H9 (cell line): ENCODE data around the gene GPC6. TPM values are rescaled to one million over a fixed set of nuclear protein-coding genes. Genes with fewer than 3 reads are reported as not detected.

Experiments used
- DNase-seq: peaks from one replicate; pipeline ENCODE4 v3.0.0-alpha.2; 2017
- H2AFZ ChIP-seq: one replicate; pipeline ENCODE4 v1.6.1; 2013; ENCODE audit warnings: mild to moderate bottlenecking, low read length, control low read depth, moderate library complexity
- H2AK5ac ChIP-seq: 2 replicates; pipeline ENCODE4 v1.6.1; 2013; ENCODE audit warnings: low read length, control low read depth, mixed read lengths; ENCODE audit not compliant: insufficient read length
- H2BK120ac ChIP-seq: one replicate; pipeline ENCODE4 v1.6.1; 2013; ENCODE audit warnings: low read depth, mild to moderate bottlenecking, low read length, control low read depth, inconsistent platforms; ENCODE audit not compliant: poor library complexity, severe bottlenecking
- H2BK12ac ChIP-seq: 2 replicates; pipeline ENCODE4 v1.6.1; 2013; ENCODE audit warnings: low read length, control low read depth, mixed read lengths, low read depth; ENCODE audit not compliant: insufficient read length
- H2BK15ac ChIP-seq: 2 replicates; pipeline ENCODE4 v1.6.1; 2013; ENCODE audit warnings: low read depth, low read length, control low read depth
- H2BK20ac ChIP-seq: one replicate; pipeline ENCODE4 v1.6.1; 2013; ENCODE audit warnings: low read depth, mild to moderate bottlenecking, low read length, control low read depth, inconsistent platforms; ENCODE audit not compliant: poor library complexity, severe bottlenecking
- H2BK5ac ChIP-seq: 2 replicates; pipeline ENCODE4 v1.6.1; 2013; ENCODE audit warnings: low read length, control low read depth, mixed read lengths; ENCODE audit not compliant: insufficient read length
- H3K14ac ChIP-seq: 2 replicates; pipeline ENCODE4 v1.6.1; 2013; ENCODE audit warnings: low read length, control low read depth; ENCODE audit not compliant: insufficient read depth
- H3K18ac ChIP-seq: 2 replicates; pipeline ENCODE4 v1.6.1; 2013; ENCODE audit warnings: low read depth, mild to moderate bottlenecking, mixed read lengths, low read length, control low read depth; ENCODE audit not compliant: insufficient read length
- H3K23ac ChIP-seq: 2 replicates; pipeline ENCODE4 v1.6.1; 2013; ENCODE audit warnings: low read length, control low read depth, mixed read lengths, low read depth; ENCODE audit not compliant: insufficient read length
- H3K23me2 ChIP-seq: 2 replicates; pipeline ENCODE4 v1.6.1; 2013; ENCODE audit warnings: low read depth, mild to moderate bottlenecking, mixed read lengths, low read length, control low read depth; ENCODE audit not compliant: insufficient read length, poor library complexity, severe bottlenecking
- H3K27ac ChIP-seq: 2 replicates; pipeline ENCODE4 v1.5.1; 2013; ENCODE audit warnings: low read length, control low read depth, mixed read lengths, low read depth; ENCODE audit not compliant: insufficient read length
- H3K27me3 ChIP-seq: 2 replicates; pipeline ENCODE4 v1.6.1; 2013; ENCODE audit warnings: low read length, control low read depth, inconsistent platforms; ENCODE audit not compliant: insufficient read depth
- H3K4ac ChIP-seq: 2 replicates; pipeline ENCODE4 v1.6.1; 2013; ENCODE audit warnings: low read depth, mild to moderate bottlenecking, control low read depth, inconsistent platforms, low read length, moderate library complexity
- H3K4me1 ChIP-seq: 2 replicates; pipeline ENCODE4 v1.6.1; 2013; ENCODE audit warnings: low read length, control low read depth, inconsistent platforms; ENCODE audit not compliant: insufficient read depth
- H3K4me2 ChIP-seq: 2 replicates; pipeline ENCODE4 v1.6.1; 2013; ENCODE audit warnings: low read length, control low read depth, mixed read lengths; ENCODE audit not compliant: insufficient read length, insufficient read depth
- H3K56ac ChIP-seq: 2 replicates; pipeline ENCODE4 v1.6.1; 2013; ENCODE audit warnings: low read depth, mild to moderate bottlenecking, mixed read lengths, low read length, control low read depth; ENCODE audit not compliant: insufficient read length
- H3K79me1 ChIP-seq: 2 replicates; pipeline ENCODE4 v1.6.1; 2013; ENCODE audit warnings: low read depth, mild to moderate bottlenecking, moderate library complexity, low read length, control low read depth, inconsistent platforms; ENCODE audit not compliant: insufficient read depth, poor library complexity, severe bottlenecking
- H3K79me2 ChIP-seq: 2 replicates; pipeline ENCODE4 v1.6.1; 2013; ENCODE audit warnings: low read length, control low read depth, inconsistent platforms; ENCODE audit not compliant: insufficient read depth
- H3K9ac ChIP-seq: 2 replicates; pipeline ENCODE4 v1.6.1; 2013; ENCODE audit warnings: low read length, control low read depth, mixed read lengths; ENCODE audit not compliant: insufficient read length; ENCODE audit errors: extremely low read depth
- H3K9me3 ChIP-seq: one replicate; pipeline ENCODE4 v1.6.1; 2013; ENCODE audit warnings: low read depth, low read length, inconsistent platforms; ENCODE audit not compliant: control insufficient read depth
- H3T11ph ChIP-seq: one replicate; pipeline ENCODE4 v1.6.1; 2013; ENCODE audit warnings: mild to moderate bottlenecking, low read length, control low read depth, inconsistent platforms
- H4K20me1 ChIP-seq: one replicate; pipeline ENCODE4 v1.6.1; 2013; ENCODE audit not compliant: control insufficient read depth, insufficient read length, insufficient read depth
- H4K5ac ChIP-seq: 2 replicates; pipeline ENCODE4 v1.6.1; 2013; ENCODE audit warnings: low read depth, mild to moderate bottlenecking, mixed read lengths, low read length, control low read depth; ENCODE audit not compliant: insufficient read length
- H4K8ac ChIP-seq: replicated peaks from 2 replicates; pipeline ENCODE4 v1.6.1; 2013; ENCODE audit warnings: low read length, control low read depth, mixed read lengths, low read depth; ENCODE audit not compliant: insufficient read length
- H4K91ac ChIP-seq: 2 replicates; pipeline ENCODE4 v1.6.1; 2013; ENCODE audit warnings: low read depth, mild to moderate bottlenecking, moderate library complexity, mixed read lengths, low read length, control low read depth; ENCODE audit not compliant: insufficient read length
- H3K27ac Mint-ChIP-seq, 3 experiments: 2 replicates in 2 of 3; 3 replicates in 1 of 3; pipeline ENCODE4 v1.8.0; 2020 to 2021; ENCODE audit warnings: mixed read lengths in 3 of 3, mild to moderate bottlenecking in 1 of 3, moderate library complexity in 1 of 3
- H3K27me3 Mint-ChIP-seq: 2 replicates; pipeline ENCODE4 v1.8.0; 2021; ENCODE audit warnings: low read depth, mild to moderate bottlenecking, moderate library complexity, mixed read lengths
- H3K36me3 Mint-ChIP-seq, 3 experiments: 2 replicates in 2 of 3; 3 replicates in 1 of 3; pipeline ENCODE4 v1.8.0; 2020 to 2021; ENCODE audit warnings: low read depth in 3 of 3, mixed read lengths in 3 of 3; ENCODE audit not compliant: insufficient read depth in 1 of 3
- H3K4me1 Mint-ChIP-seq, 2 experiments: 2 replicates each; pipeline ENCODE4 v1.8.0; 2020; ENCODE audit warnings: mixed read lengths in 2 of 2
- H3K4me3 Mint-ChIP-seq, 2 experiments: 2 replicates in 1 of 2; 3 replicates in 1 of 2; pipeline ENCODE4 v1.8.0; 2020 to 2021; ENCODE audit warnings: mild to moderate bottlenecking in 2 of 2, mixed read lengths in 2 of 2, moderate library complexity in 1 of 2
- H3K9me3 Mint-ChIP-seq, 2 experiments: 2 replicates in 1 of 2; 3 replicates in 1 of 2; pipeline ENCODE4 v1.8.0; 2020; ENCODE audit warnings: mild to moderate bottlenecking in 2 of 2, mixed read lengths in 2 of 2, moderate library complexity in 1 of 2
- CTCF ChIP-seq: fragments of 200-600 bp; sonication (generic); conservative IDR thresholded peaks from 3 replicates; pipeline ENCODE4 v1.8.0; 2021; ENCODE audit warnings: antibody characterized with exemption, mild to moderate bottlenecking
- WGBS: extraction: QIAGEN DNeasy Blood & Tissue Kit; methylation state at CpG from one replicate; pipeline ENCODE4 v1.1.7; 2013; ENCODE audit warnings: missing lambda C conversion rate, low lambda C conversion rate, mixed read lengths; ENCODE audit not compliant: insufficient read length; ENCODE audit errors: extremely low coverage; 5-methylcytosine and 5-hydroxymethylcytosine counted together
- total RNA-seq: library from RNA; stranded (reverse); gene quantifications from 2 replicates; pipeline ENCODE4 v1.2.1, GENCODE V29; 2021

GPC6 gene
- total RNA-seq, 1 experiment from 2014 or later = 15.6 TPM

- no peak overlapping the region for H2BK20ac ChIP-seq
- no peak overlapping the region for H3K18ac ChIP-seq
- DNase-seq = no peak
- H2BK12ac ChIP-seq = no peak overlapping the region
- H3K9ac ChIP-seq = no peak overlapping the region
- H3T11ph ChIP-seq = no peak overlapping the region
- H2BK120ac ChIP-seq = no peak overlapping the region
- peaks cover 2% of the 10 kb centered on the region; the same call in 1 of the 2 replicates for H3K4me1 ChIP-seq
- H3K23ac ChIP-seq = no peak overlapping the region
- no peak overlapping the region for H3K4me3 Mint-ChIP-seq
- peaks cover 2 to 5% of the 10 kb centered on the region in 2 experiments; a peak in 1 of 5 replicates for H3K9me3 Mint-ChIP-seq
- H3K4me2 ChIP-seq = no peak overlapping the region
- no peaks in the 10 kb centered on the region for H3K79me1 ChIP-seq
- H3K4ac ChIP-seq = no peak overlapping the region
- H3K79me2 ChIP-seq = no peaks in the 10 kb centered on the region
- H3K27ac ChIP-seq = no peak overlapping the region
- no peak overlapping the region; the same call in 1 of the 2 replicates for H2BK15ac ChIP-seq
- no peak overlapping the region for H3K56ac ChIP-seq
- H2AK5ac ChIP-seq = no peak overlapping the region
- no peak overlapping the region for H2AFZ ChIP-seq
- TF ChIP-seq CTCF = no peak
- WGBS = no CpG with 5 or more reads among the region's 2 CpGs
- H3K27me3 ChIP-seq = no peaks in the 10 kb centered on the region
- H3K27me3 Mint-ChIP-seq = no peaks in the 10 kb centered on the region
- peaks cover 18% of the 10 kb centered on the region in 2 experiments for H3K4me1 Mint-ChIP-seq
- peaks cover 0 to 7% (median 0%) of the 10 kb centered on the region in 3 experiments; a peak in 2 of 7 replicates for H3K36me3 Mint-ChIP-seq
- H4K8ac ChIP-seq = no peak overlapping the region
- H3K9me3 ChIP-seq = no peaks in the 10 kb centered on the region
- no peak overlapping the region for H4K5ac ChIP-seq
- no peak overlapping the region for H3K27ac Mint-ChIP-seq
- no peak overlapping the region for H4K91ac ChIP-seq
- no peak overlapping the region for H3K14ac ChIP-seq
- H3K23me2 ChIP-seq = no peaks in the 10 kb centered on the region
- no peaks in the 10 kb centered on the region for H4K20me1 ChIP-seq
- H2BK5ac ChIP-seq = no peak overlapping the region
Observed at GRCh38 chr13:93745884-93746283, 519.3 kb downstream of the GPC6 start.
